ENCODE measurements around the gene KLHL40. TPM values are rescaled to one million over a fixed set of nuclear protein-coding genes. Genes with fewer than 3 reads are reported as not detected.

The KLHL40 gene
- total RNA-seq, 1 experiment from 2014 or later: not detected

GRCh38 chr3:42706721-42707619, 21.6 kb downstream of the KLHL40 start:
- no peaks in the 10 kb centered on the region for H3K27me3 ChIP-seq (ENCODE audit: control insufficient read depth, insufficient read depth, low read length)
- ChIA-PET POLR2A (no interaction called here), CTCF (no interaction called here)
- intact Hi-C loops (cut with micrococcal nuclease; ENCODE audit: unreplicated experiment): no loop called here
- H3K4me1 ChIP-seq (ENCODE audit: control insufficient read depth, insufficient read depth, low read length): no peaks in the 10 kb centered on the region
- TF ChIP-seq POLR2AphosphoS5 (IDR thresholded peaks at IDR 0.05; ENCODE audit: low read depth, low read length): no peak
- TF ChIP-seq REST (IDR thresholded peaks at IDR 0.05; ENCODE audit: insufficient read depth in 1 of 2, low read depth in 2 of 2, low read length in 1 of 2): no peak
- TF ChIP-seq SIN3A (IDR thresholded peaks at IDR 0.05; ENCODE audit: borderline replicate concordance, insufficient read depth, low read depth, low read length): no peak
- TF ChIP-seq CTCF (IDR thresholded peaks at IDR 0.05): no peak
- no peak for TF ChIP-seq TCF7L2 (IDR thresholded peaks at IDR 0.05; ENCODE audit: low read depth, low read length)
- H3K27ac ChIP-seq (ENCODE audit: low read length): no peak overlapping the region
- no peaks in the 10 kb centered on the region for H3K9me3 ChIP-seq (ENCODE audit: control insufficient read depth, insufficient read depth, low read depth, low read length)
- in situ Hi-C loops (cut with HindIII; ENCODE audit: low pct_unique_long_range_greater_than_20kb, low sequenced_read_pairs): no loop called here
- DNase-seq (ENCODE audit: low read depth, low spot score) (no peak), ATAC-seq (no peak)
- no peak overlapping the region for H3K4me3 ChIP-seq (ENCODE audit: low read depth in 2 of 2, low read length in 2 of 2)
- BruUV-seq (replicated peaks): no TSS peak
- no peaks in the 10 kb centered on the region for H3K36me3 ChIP-seq (ENCODE audit: control insufficient read depth, insufficient read depth, low read length)

- POLR2A ChIA-PET: no interaction called here
These were observed 22.5 kb downstream of the KLHL40 start for GRCh38 chr3:42707620-42708355.

More at GRCh38 chr3:42707620-42708355, 22.5 kb downstream of the KLHL40 start:
- CTCF ChIA-PET: no interaction called here
- Histone ChIP-seq H3K4me3 (ENCODE audit: low read depth in 2 of 2, low read length in 2 of 2) (no peak overlapping the region), H3K27me3 (ENCODE audit: control insufficient read depth, insufficient read depth, low read length) (no peaks in the 10 kb centered on the region), H3K4me1 (ENCODE audit: control insufficient read depth, insufficient read depth, low read length) (no peaks in the 10 kb centered on the region), H3K9me3 (ENCODE audit: control insufficient read depth, insufficient read depth, low read depth, low read length) (no peaks in the 10 kb centered on the region), H3K36me3 (ENCODE audit: control insufficient read depth, insufficient read depth, low read length) (no peaks in the 10 kb centered on the region), H3K27ac (ENCODE audit: low read length) (no peak overlapping the region)
- DNase-seq (ENCODE audit: low read depth, low spot score): no peak
- TF ChIP-seq SIN3A (IDR thresholded peaks at IDR 0.05; ENCODE audit: borderline replicate concordance, insufficient read depth, low read depth, low read length): no peak
- no peak for TF ChIP-seq CTCF (IDR thresholded peaks at IDR 0.05)
- TF ChIP-seq TCF7L2 (IDR thresholded peaks at IDR 0.05; ENCODE audit: low read depth, low read length): no peak
- no peak for TF ChIP-seq POLR2AphosphoS5 (IDR thresholded peaks at IDR 0.05; ENCODE audit: low read depth, low read length)
- no peak for TF ChIP-seq REST (IDR thresholded peaks at IDR 0.05; ENCODE audit: insufficient read depth in 1 of 2, low read depth in 2 of 2, low read length in 1 of 2)
- intact Hi-C loops (cut with micrococcal nuclease; ENCODE audit: unreplicated experiment) (no loop called here), in situ Hi-C loops (cut with HindIII; ENCODE audit: low pct_unique_long_range_greater_than_20kb, low sequenced_read_pairs) (no loop called here)
- ATAC-seq: no peak
- BruUV-seq (replicated peaks): no TSS peak

Measured in Panc1 (cell line).